Gastrocnemius medialis (tissue), 4 donors: ENCODE data around the gene ZNF208. TPM values are rescaled to one million over a fixed set of nuclear protein-coding genes. Genes with fewer than 3 reads are reported as not detected.

Source experiments
- ATAC-seq, 2 donors: fragments of 150-250 bp; one replicate each; pipeline ENCODE4 v1.9.1; 2016
- DNase-seq, 2 donors: peaks; one replicate each; pipeline ENCODE4 v3.0.0-alpha.2; 2019
- H3K27ac ChIP-seq, 4 donors: fragments of 200-600 bp; sonication (generic); 1 replicate in 1 of 4; 2 replicates in 3 of 4; pipeline ENCODE4 v1.5.1; 2016 to 2018; ENCODE audit warnings: mild to moderate bottlenecking in 2 of 4, moderate library complexity in 1 of 4
- H3K27me3 ChIP-seq, 3 donors: fragments of 200-600 bp; sonication (generic) in 2 of 3; 1 replicate in 1 of 3; 2 replicates in 2 of 3; pipeline versions ENCODE4 v1.5.1 to v1.6.0; 2016 to 2019; ENCODE audit warnings: mild to moderate bottlenecking in 1 of 3, moderate library complexity in 1 of 3
- H3K36me3 ChIP-seq, 2 donors: fragments of 200-600 bp; sonication (generic) in 1 of 2; one replicate each; pipeline ENCODE4 v1.5.1; 2017 to 2018
- H3K4me1 ChIP-seq, 2 donors: fragments of 200-600 bp; sonication (generic) in 1 of 2; one replicate each; pipeline ENCODE4 v1.5.1; 2016 to 2017; ENCODE audit warnings: mild to moderate bottlenecking in 2 of 2
- H3K4me3 ChIP-seq, 4 donors: fragments of 200-600 bp; sonication (generic) in 3 of 4; 1 replicate in 1 of 4; 2 replicates in 3 of 4; pipeline ENCODE4 v1.5.1; 2016 to 2019; ENCODE audit warnings: mild to moderate bottlenecking in 2 of 4
- H3K9me3 ChIP-seq, 3 donors: fragments of 200-600 bp; sonication (generic) in 2 of 3; 1 replicate in 1 of 3; 2 replicates in 2 of 3; pipeline ENCODE4 v1.5.1; 2016 to 2019
- POLR2A ChIP-seq, 2 donors: fragments of 450-650 bp; IDR thresholded peaks; one replicate each; pipeline ENCODE4 v1.6.1; 2017; ENCODE audit warnings: antibody characterized with exemption in 2 of 2, mild to moderate bottlenecking in 2 of 2, moderate library complexity in 2 of 2
- in situ Hi-C, 4 donors: fragments of 200-750 bp; cut with MboI; loops; one replicate each; pipeline versions ENCODE4 v1.15.0 to v1.8.0; 2017; ENCODE audit warnings: low sequenced_read_pairs in 4 of 4
- intact Hi-C: fragments of 100-400 bp; cut with DNase I; formaldehyde crosslinking; loops from one replicate; pipeline ENCODE4 v1.15.1; 2023; ENCODE audit warnings: low total_unique reads
- total RNA-seq, 4 donors: library from RNA; depleted of rRNA; stranded (reverse); fragments of >200 nt; gene quantifications; one replicate each; pipeline versions ENCODE4 v1.1.0 to v1.2.3, GENCODE V29; 2016
- TF ChIP-seq, protein P1 (sequence below), 5 experiments: fragments of 450-650 bp in 3 of 5; fragments of 200-600 bp in 2 of 5; sonication (generic) in 2 of 5; IDR thresholded peaks in 4 of 5; conservative IDR thresholded peaks in 1 of 5; 1 replicate in 4 of 5; 2 replicates in 1 of 5; pipeline ENCODE4 v1.5.1; 2016 to 2019; ENCODE audit warnings: antibody characterized with exemption in 5 of 5, mild to moderate bottlenecking in 3 of 5, moderate library complexity in 3 of 5

Gene ZNF208
- total RNA-seq, 4 donors from 2014 or later: 0.15 to 2.7 (median 0.31) TPM; not detected in 1

DNA sequence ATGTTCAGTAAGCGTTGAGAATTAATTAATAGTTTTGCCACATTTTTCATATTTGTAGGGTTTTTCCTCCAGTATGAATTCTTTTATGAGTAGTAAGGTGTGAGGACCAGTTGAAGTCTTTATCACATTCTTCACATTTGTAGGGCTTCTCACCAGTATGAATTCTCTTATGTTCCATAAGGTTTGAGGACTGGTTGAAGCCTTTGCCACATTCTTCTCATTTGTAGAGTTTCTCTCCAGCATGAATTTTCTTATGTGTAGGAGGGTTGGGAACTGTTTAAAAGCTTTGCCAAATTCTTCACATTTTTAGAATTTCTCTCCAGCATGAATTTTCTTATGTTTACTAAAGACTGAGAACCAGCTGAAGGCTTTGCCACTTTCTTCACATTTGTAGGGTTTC, 40.3 kb downstream of the ZNF208 start:
- Histone ChIP-seq H3K4me1 (no peaks in the 10 kb centered on the region), H3K36me3 (peaks cover 0 to 12% of the 10 kb centered on the region in 2 donors), H3K4me3 (no peak overlapping the region), H3K27me3 (no peaks in the 10 kb centered on the region), H3K27ac (no peak overlapping the region), H3K9me3 (peaks cover 0 to 49% (median 0%) of the 10 kb centered on the region in 3 donors)
- no peak for ATAC-seq
- TF ChIP-seq, protein P1, sequence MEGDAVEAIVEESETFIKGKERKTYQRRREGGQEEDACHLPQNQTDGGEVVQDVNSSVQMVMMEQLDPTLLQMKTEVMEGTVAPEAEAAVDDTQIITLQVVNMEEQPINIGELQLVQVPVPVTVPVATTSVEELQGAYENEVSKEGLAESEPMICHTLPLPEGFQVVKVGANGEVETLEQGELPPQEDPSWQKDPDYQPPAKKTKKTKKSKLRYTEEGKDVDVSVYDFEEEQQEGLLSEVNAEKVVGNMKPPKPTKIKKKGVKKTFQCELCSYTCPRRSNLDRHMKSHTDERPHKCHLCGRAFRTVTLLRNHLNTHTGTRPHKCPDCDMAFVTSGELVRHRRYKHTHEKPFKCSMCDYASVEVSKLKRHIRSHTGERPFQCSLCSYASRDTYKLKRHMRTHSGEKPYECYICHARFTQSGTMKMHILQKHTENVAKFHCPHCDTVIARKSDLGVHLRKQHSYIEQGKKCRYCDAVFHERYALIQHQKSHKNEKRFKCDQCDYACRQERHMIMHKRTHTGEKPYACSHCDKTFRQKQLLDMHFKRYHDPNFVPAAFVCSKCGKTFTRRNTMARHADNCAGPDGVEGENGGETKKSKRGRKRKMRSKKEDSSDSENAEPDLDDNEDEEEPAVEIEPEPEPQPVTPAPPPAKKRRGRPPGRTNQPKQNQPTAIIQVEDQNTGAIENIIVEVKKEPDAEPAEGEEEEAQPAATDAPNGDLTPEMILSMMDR (IDR thresholded peaks at IDR 0.05 in 4 of 5, conservative IDR thresholded peaks at IDR 0.05 in 1 of 5): no peak
- no peak for TF ChIP-seq POLR2A (IDR thresholded peaks at IDR 0.05)
- no peak for DNase-seq
- intact Hi-C loops: no loop called here
- in situ Hi-C loops: no loop called here

DNA sequence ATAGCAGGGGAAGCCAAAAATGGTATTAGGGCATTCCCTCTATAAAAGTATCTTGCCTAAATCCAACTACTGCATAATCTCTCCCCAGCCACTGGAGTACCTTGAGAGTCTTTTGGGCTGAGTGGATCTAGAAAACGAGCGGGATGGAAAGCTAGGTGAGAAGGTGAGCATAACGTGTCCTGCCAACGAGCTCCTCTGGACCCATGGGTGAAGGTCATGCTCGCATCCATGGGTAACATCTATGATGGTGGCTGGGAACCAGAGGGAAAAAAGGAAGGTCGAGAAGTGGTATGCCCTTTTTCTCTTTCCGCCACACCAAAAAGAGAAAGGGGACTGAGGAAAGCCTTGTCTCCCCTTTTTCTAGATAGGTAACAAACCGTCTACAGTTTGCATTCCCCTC, 63.0 kb downstream of the ZNF208 start:
- DNase-seq (no peak), ATAC-seq (no peak)
- TF ChIP-seq POLR2A (IDR thresholded peaks at IDR 0.05): no peak
- TF ChIP-seq, protein P1 (IDR thresholded peaks at IDR 0.05 in 4 of 5, conservative IDR thresholded peaks at IDR 0.05 in 1 of 5): no peak
- intact Hi-C loops (no loop called here), in situ Hi-C loops (no loop called here)
- Histone ChIP-seq H3K27me3 (no peaks in the 10 kb centered on the region), H3K27ac (no peak overlapping the region), H3K9me3 (peaks cover 0 to 19% (median 7%) of the 10 kb centered on the region in 3 donors), H3K4me1 (no peaks in the 10 kb centered on the region), H3K36me3 (no peaks in the 10 kb centered on the region), H3K4me3 (no peak overlapping the region)

DNA sequence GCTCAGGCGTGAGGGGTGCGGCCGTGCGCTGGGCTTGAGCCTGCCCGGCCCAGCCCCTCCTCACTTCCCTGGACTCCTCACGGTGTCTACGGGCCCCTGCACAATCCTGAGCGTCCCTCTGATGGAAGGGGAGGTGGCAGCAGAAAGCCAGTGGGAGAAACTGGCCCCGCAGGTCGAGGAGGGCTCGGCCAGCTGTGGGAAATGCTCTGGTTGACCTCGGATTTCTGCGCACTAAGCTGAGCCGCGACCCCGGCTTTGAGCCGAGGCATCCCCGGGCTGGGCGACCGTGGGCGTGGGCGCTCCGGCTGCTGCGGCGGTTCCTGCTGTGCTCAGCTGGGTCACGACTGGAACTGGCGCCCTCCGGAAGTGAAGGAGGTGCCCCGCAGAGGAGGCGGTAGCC, 70.1 kb downstream of the ZNF208 start:
- H3K4me1 ChIP-seq: no peaks in the 10 kb centered on the region
- no peaks in the 10 kb centered on the region for H3K9me3 ChIP-seq
- DNase-seq: no peak
- no peaks in the 10 kb centered on the region for H3K36me3 ChIP-seq
- H3K27ac ChIP-seq: no peak overlapping the region
- TF ChIP-seq, protein P1 (IDR thresholded peaks at IDR 0.05 in 4 of 5, conservative IDR thresholded peaks at IDR 0.05 in 1 of 5): no peak
- TF ChIP-seq POLR2A (IDR thresholded peaks at IDR 0.05): no peak
- H3K27me3 ChIP-seq: no peaks in the 10 kb centered on the region
- no peak overlapping the region for H3K4me3 ChIP-seq
- in situ Hi-C loops: no loop called here
- intact Hi-C loops: no loop called here
- no peak for ATAC-seq

DNA sequence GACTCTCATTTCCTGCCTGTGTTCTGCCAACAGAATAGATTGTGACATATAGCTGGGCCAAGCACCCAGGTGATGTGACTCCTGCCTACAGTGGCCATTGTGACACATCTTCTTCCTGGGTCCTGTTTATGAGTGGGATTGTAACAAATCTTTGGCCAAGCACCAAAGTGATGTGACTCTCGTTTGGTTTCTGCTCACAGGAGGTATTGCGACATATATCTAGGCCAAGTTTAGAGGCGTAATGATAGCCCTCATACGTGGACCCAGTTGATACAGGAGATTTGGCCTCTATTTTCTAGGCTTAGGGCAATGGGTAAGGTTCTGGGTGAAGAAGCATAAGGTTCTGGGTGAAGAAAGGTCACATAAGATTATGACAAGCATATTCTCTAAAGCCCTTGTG, 76.2 kb downstream of the ZNF208 start:
- Histone ChIP-seq H3K9me3 (no peaks in the 10 kb centered on the region), H3K27me3 (no peaks in the 10 kb centered on the region), H3K4me3 (no peak overlapping the region), H3K27ac (no peak overlapping the region), H3K36me3 (no peaks in the 10 kb centered on the region), H3K4me1 (no peaks in the 10 kb centered on the region)
- intact Hi-C loops (no loop called here), in situ Hi-C loops (no loop called here)
- no peak for ATAC-seq
- TF ChIP-seq, protein P1 (IDR thresholded peaks at IDR 0.05 in 4 of 5, conservative IDR thresholded peaks at IDR 0.05 in 1 of 5): no peak
- TF ChIP-seq POLR2A (IDR thresholded peaks at IDR 0.05): no peak
- DNase-seq: no peak

DNA sequence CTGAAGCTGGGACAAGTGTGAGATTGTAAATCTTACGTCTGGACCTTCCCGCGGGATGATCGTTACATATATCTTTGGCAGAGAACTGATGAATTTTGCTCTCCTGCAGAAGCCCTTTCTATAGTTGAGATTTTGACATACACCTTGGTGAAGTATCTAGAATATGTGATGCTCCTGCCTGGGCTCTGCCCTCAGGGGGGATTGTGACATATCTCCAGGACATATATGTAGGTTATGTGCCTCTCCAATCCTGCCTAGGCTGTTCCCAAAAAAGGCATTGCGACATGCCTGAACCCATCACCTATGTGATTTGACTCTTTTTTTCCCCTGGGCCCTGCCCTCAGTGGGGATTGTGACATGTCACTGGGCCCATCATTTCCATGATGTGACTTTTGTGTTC, 76.6 kb downstream of the ZNF208 start:
- H3K9me3 ChIP-seq: no peaks in the 10 kb centered on the region
- no peak for ATAC-seq
- DNase-seq: no peak
- no peaks in the 10 kb centered on the region for H3K4me1 ChIP-seq
- intact Hi-C loops (no loop called here), in situ Hi-C loops (no loop called here)
- H3K4me3 ChIP-seq: no peak overlapping the region
- H3K27ac ChIP-seq: no peak overlapping the region
- no peaks in the 10 kb centered on the region for H3K36me3 ChIP-seq
- H3K27me3 ChIP-seq: no peaks in the 10 kb centered on the region
- no peak for TF ChIP-seq POLR2A (IDR thresholded peaks at IDR 0.05)
- TF ChIP-seq, protein P1 (IDR thresholded peaks at IDR 0.05 in 4 of 5, conservative IDR thresholded peaks at IDR 0.05 in 1 of 5): no peak
